HG03097 (cell line): ENCODE results near the gene FBXO21.
"Not testable (repeated sequence)": the region's sequence is repeated elsewhere in the genome, so short reads cannot be mapped to it uniquely, and the experiment has no call there.

Experiments
- ATAC-seq: cut with Tn5 transposase; IDR thresholded peaks from one replicate; pipeline ENCODE4 v1.9.1; 2021; ENCODE audit not compliant: unreplicated experiment, low FRiP score

The FBXO21 gene

GRCh38 chr12:117190210-117190781, at the start of gene FBXO21:
Gene FBXO21, minus strand, starts transcription at chr12:117190470. Its CDS starts 14 bp downstream, at chr12:117190456.
- peak; percentile 91 for ATAC-seq

GRCh38 chr12:117236456-117237001, 46.3 kb upstream of the FBXO21 start:
- ATAC-seq, result no peak

GRCh38 chr12:117235261-117235660, 45.0 kb upstream of the FBXO21 start:
- no peak for ATAC-seq

GRCh38 chr12:117234441-117234840, 44.2 kb upstream of the FBXO21 start:
- no peak for ATAC-seq

- ATAC-seq, result no peak
Measured at GRCh38 chr12:117231750-117232149, 41.5 kb upstream of the FBXO21 start.

- ATAC-seq, result no peak
Measured at GRCh38 chr12:117228239-117228638, 38.0 kb upstream of the FBXO21 start.

GRCh38 chr12:117227000-117227653, 36.9 kb upstream of the FBXO21 start:
- no peak for ATAC-seq

GRCh38 chr12:117226505-117226904, 36.2 kb upstream of the FBXO21 start:
- no peak for ATAC-seq

GRCh38 chr12:117225179-117225578, 34.9 kb upstream of the FBXO21 start:
- no peak for ATAC-seq

GRCh38 chr12:117220947-117221346, 30.7 kb upstream of the FBXO21 start:
- ATAC-seq, result not testable (repeated sequence)

- no peak for ATAC-seq
Measured at GRCh38 chr12:117218149-117218548, 27.9 kb upstream of the FBXO21 start.

- ATAC-seq, result no peak
Measured at GRCh38 chr12:117216686-117217085, 26.4 kb upstream of the FBXO21 start.

- no peak for ATAC-seq
Measured at GRCh38 chr12:117214797-117215196, 24.5 kb upstream of the FBXO21 start.

GRCh38 chr12:117213295-117213808, 23.1 kb upstream of the FBXO21 start:
- ATAC-seq, result no peak

- no peak for ATAC-seq
Measured at GRCh38 chr12:117212563-117213190, 22.4 kb upstream of the FBXO21 start.

- no peak for ATAC-seq
Measured at GRCh38 chr12:117210266-117210918, 20.1 kb upstream of the FBXO21 start.

GRCh38 chr12:117209626-117210025, 19.4 kb upstream of the FBXO21 start:
- ATAC-seq, result no peak

- no peak for ATAC-seq
Measured at GRCh38 chr12:117208811-117209455, 18.7 kb upstream of the FBXO21 start.

- no peak for ATAC-seq
Measured at GRCh38 chr12:117208206-117208605, 17.9 kb upstream of the FBXO21 start.

GRCh38 chr12:117207675-117208074, 17.4 kb upstream of the FBXO21 start:
- ATAC-seq, result no peak
